HCT116 (cell line): Measurements from ENCODE around the gene SCFD2. TPM values are rescaled to one million over a fixed set of nuclear protein-coding genes. Genes with fewer than 3 reads are reported as not detected.

Source experiments
- ATAC-seq: fragments of 200-7000 bp; cut with Tn5 transposase; 2 replicates; pipeline ENCODE4 v1.9.1; 2020; ENCODE audit warnings: mild to moderate bottlenecking, moderate library complexity
- BruUV-seq: library from RNA; stranded (reverse); fragments of 400-500 nt; replicated peaks from 2 replicates; lab custom pipeline; 2021; lab: Mats Ljungman, UMichigan
- CTCF ChIA-PET: fragments of 300-600 bp; sonication (Branson Sonifier 250); formaldehyde crosslinking; loops from one replicate; lab custom pipeline; 2021; ENCODE audit warnings: antibody characterized with exemption; lab: Charles Lee
- POLR2A ChIA-PET: fragments of 300-600, 350-600 bp; sonication (Branson Sonifier 250); formaldehyde crosslinking; loops from one replicate; lab custom pipeline; 2021; ENCODE audit warnings: antibody characterized with exemption; lab: Charles Lee
- RAD21 ChIA-PET, 2 experiments: fragments of 300-600 bp; sonication (Branson Sonifier 250); formaldehyde crosslinking; loops; one replicate each; lab custom pipeline; 2023; ENCODE audit warnings: low total read pairs in 2 of 2; ENCODE audit not compliant: uncharacterized antibody in 2 of 2, unreplicated experiment in 2 of 2, low non-redundant PET in 1 of 2; lab: Charles Lee
- DNase-seq: peaks from one replicate; pipeline ENCODE4 v3.0.0-alpha.2; 2010; ENCODE audit warnings: low read depth, low spot score
- H2AFZ ChIP-seq: fragments of 200-600 bp; shearing (Covaris generic), sonication (generic); 2 replicates; pipeline ENCODE4 v1.6.1; 2017; ENCODE audit warnings: low read depth, mixed run types, mixed read lengths, antibody characterized with exemption, low read length; ENCODE audit not compliant: poor library complexity, severe bottlenecking
- H3K27ac ChIP-seq: 2 replicates; pipeline ENCODE4 v1.5.1; 2012; ENCODE audit warnings: low read depth, low read length
- H3K27me3 ChIP-seq: fragments of 200-600 bp; sonication (generic); 2 replicates; pipeline ENCODE4 v1.6.1; 2016; ENCODE audit warnings: mixed run types, low read length, mixed read lengths; ENCODE audit not compliant: insufficient read depth
- H3K36me3 ChIP-seq, 2 experiments: fragments of 200-500 bp in 1 of 2; fragments of 200-600 bp in 1 of 2; sonication (Bioruptor generic) in 1 of 2; sonication (generic) in 1 of 2; 2 replicates each; pipeline versions ENCODE4 v1.5.1 to v1.6.1; 2014 to 2016; ENCODE audit warnings: low read length in 2 of 2, inconsistent platforms in 1 of 2, mixed read lengths in 1 of 2, mixed run types in 1 of 2; ENCODE audit not compliant: insufficient read depth in 2 of 2, control insufficient read depth in 1 of 2
- H3K4me1 ChIP-seq, 2 experiments: fragments of 200-600 bp in 1 of 2; sonication (generic) in 1 of 2; 2 replicates each; pipeline versions ENCODE4 v1.5.1 to v1.6.1; 2012 to 2017; ENCODE audit warnings: low read length in 2 of 2, inconsistent platforms in 1 of 2, mild to moderate bottlenecking in 1 of 2, mixed read lengths in 1 of 2, mixed run types in 1 of 2, moderate library complexity in 1 of 2; ENCODE audit not compliant: insufficient read depth in 2 of 2, control insufficient read depth in 1 of 2
- H3K4me2 ChIP-seq: fragments of 200-600 bp; sonication (generic); 2 replicates; pipeline ENCODE4 v1.6.1; 2017; ENCODE audit warnings: mixed run types, low read length, mixed read lengths
- H3K4me3 ChIP-seq, 2 experiments: fragments of 200-600 bp in 1 of 2; sonication (generic) in 1 of 2; replicated peaks in 1 of 2; 2 replicates each; pipeline ENCODE4 v1.5.1; 2011 to 2016; ENCODE audit warnings: low read length in 2 of 2, control low read depth in 1 of 2, low read depth in 1 of 2, mild to moderate bottlenecking in 1 of 2, mixed read lengths in 1 of 2, mixed run types in 1 of 2
- H3K79me2 ChIP-seq: fragments of 200-600 bp; sonication (generic); 2 replicates; pipeline ENCODE4 v1.6.1; 2017; ENCODE audit warnings: mild to moderate bottlenecking, mixed run types, low read length, moderate library complexity, mixed read lengths; ENCODE audit not compliant: insufficient read depth
- H3K9ac ChIP-seq: fragments of 200-600 bp; sonication (generic); 2 replicates; pipeline ENCODE4 v1.6.1; 2016; ENCODE audit warnings: low read length, mixed read lengths
- H3K9me2 ChIP-seq: fragments of 200-600 bp; sonication (generic), shearing (Covaris generic); 2 replicates; pipeline ENCODE4 v1.6.1; 2017; ENCODE audit warnings: mixed run types, mild to moderate bottlenecking, moderate library complexity; ENCODE audit not compliant: insufficient read depth
- H3K9me3 ChIP-seq, 2 experiments: fragments of 200-500 bp in 1 of 2; fragments of 200-600 bp in 1 of 2; sonication (Bioruptor generic) in 1 of 2; sonication (generic) in 1 of 2; 2 replicates each; pipeline ENCODE4 v1.6.1; 2014 to 2017; ENCODE audit warnings: low read length in 2 of 2, mixed read lengths in 2 of 2, inconsistent platforms in 1 of 2, low read depth in 1 of 2, mild to moderate bottlenecking in 1 of 2, mixed run types in 1 of 2, moderate library complexity in 1 of 2; ENCODE audit not compliant: control insufficient read depth in 1 of 2, insufficient read depth in 1 of 2
- H4K20me1 ChIP-seq: fragments of 200-600 bp; sonication (generic), shearing (Covaris generic); 2 replicates; pipeline ENCODE4 v1.6.1; 2017; ENCODE audit warnings: mixed run types, mild to moderate bottlenecking, moderate library complexity; ENCODE audit not compliant: insufficient read depth
- CBX3 ChIP-seq: IDR thresholded peaks from 2 replicates; pipeline ENCODE4 v1.6.1; 2012; ENCODE audit warnings: low read depth
- CEBPB ChIP-seq: IDR thresholded peaks from 2 replicates; pipeline ENCODE4 v1.6.1; 2012; ENCODE audit warnings: low read depth
- POLR2AphosphoS5 ChIP-seq: IDR thresholded peaks from 2 replicates; pipeline ENCODE4 v1.6.1; 2011; ENCODE audit warnings: mild to moderate bottlenecking, low read depth, low read length, moderate library complexity
- RAD21 ChIP-seq: IDR thresholded peaks from 2 replicates; pipeline ENCODE4 v1.6.1; 2012; ENCODE audit warnings: low read depth, mild to moderate bottlenecking
- SIN3A ChIP-seq: IDR thresholded peaks from 2 replicates; pipeline ENCODE4 v1.6.1; 2012; ENCODE audit warnings: low read depth
- SRF ChIP-seq: IDR thresholded peaks from 2 replicates; pipeline ENCODE4 v1.6.1; 2012; ENCODE audit warnings: low read depth
- TCF7L2 ChIP-seq: IDR thresholded peaks from 2 replicates; pipeline ENCODE4 v1.7.0; 2011; ENCODE audit warnings: borderline replicate concordance, inconsistent platforms; ENCODE audit not compliant: insufficient read depth, insufficient read length; ENCODE audit errors: extremely low read depth
- ZFX ChIP-seq: fragments of 450-650 bp; IDR thresholded peaks from 2 replicates; pipeline ENCODE4 v1.6.1; 2017
- intact Hi-C: fragments of 100-400 bp; cut with micrococcal nuclease; formaldehyde crosslinking; loops from 2 replicates; pipeline ENCODE4 v1.10.0; 2022
- total RNA-seq: library from RNA; stranded (reverse); gene quantifications from one replicate; pipeline ENCODE4 v1.2.1, GENCODE V29; 2021; ENCODE audit not compliant: unreplicated experiment
- TF ChIP-seq, protein P1 (sequence below): IDR thresholded peaks from 2 replicates; pipeline ENCODE4 v1.6.1; 2012
- TF ChIP-seq, protein P2 (sequence below): IDR thresholded peaks from 2 replicates; pipeline ENCODE4 v1.6.1; 2012; ENCODE audit warnings: low read depth
- TF ChIP-seq, protein P3 (sequence below): IDR thresholded peaks from 2 replicates; pipeline ENCODE4 v1.6.1; 2012

Gene SCFD2
- total RNA-seq, 1 experiment from 2014 or later, result 13.6 TPM

DNA sequence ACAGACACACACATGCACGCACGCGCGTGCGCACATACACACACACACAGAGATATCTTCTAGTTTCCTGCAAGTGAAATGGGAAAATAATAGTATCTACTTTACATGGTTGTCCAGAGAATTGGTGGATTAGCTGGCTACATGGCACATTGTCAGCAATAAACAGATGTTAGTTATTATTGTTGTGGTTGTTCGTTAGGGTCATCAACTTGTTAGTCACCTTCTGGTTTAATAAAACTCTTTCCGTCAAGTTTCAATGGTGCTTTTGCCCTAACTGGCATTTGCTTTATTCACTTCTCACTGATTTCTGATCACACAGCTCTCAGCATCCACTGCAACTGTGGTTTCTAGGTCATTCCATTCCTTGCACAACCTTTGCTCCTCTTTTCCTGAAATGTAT is 529.2 kb downstream of the SCFD2 start:
- H3K4me1 ChIP-seq, result peaks cover 6 to 14% of the 10 kb centered on the region in 2 experiments; a peak in 2 of 4 replicates
- H4K20me1 ChIP-seq, result no peaks in the 10 kb centered on the region; the same call in 1 of the 2 replicates
- H3K4me2 ChIP-seq, result no peak overlapping the region
- no peaks in the 10 kb centered on the region for H3K9me2 ChIP-seq
- POLR2A ChIA-PET, result no interaction called here
- no peaks in the 10 kb centered on the region for H3K36me3 ChIP-seq
- no peak for ATAC-seq
- TF ChIP-seq, protein P1, sequence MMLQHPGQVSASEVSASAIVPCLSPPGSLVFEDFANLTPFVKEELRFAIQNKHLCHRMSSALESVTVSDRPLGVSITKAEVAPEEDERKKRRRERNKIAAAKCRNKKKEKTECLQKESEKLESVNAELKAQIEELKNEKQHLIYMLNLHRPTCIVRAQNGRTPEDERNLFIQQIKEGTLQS, result no peak
- TF ChIP-seq SIN3A (no peak), CEBPB (no peak), ZFX (no peak), RAD21 (no peak)
- TF ChIP-seq, protein P2, sequence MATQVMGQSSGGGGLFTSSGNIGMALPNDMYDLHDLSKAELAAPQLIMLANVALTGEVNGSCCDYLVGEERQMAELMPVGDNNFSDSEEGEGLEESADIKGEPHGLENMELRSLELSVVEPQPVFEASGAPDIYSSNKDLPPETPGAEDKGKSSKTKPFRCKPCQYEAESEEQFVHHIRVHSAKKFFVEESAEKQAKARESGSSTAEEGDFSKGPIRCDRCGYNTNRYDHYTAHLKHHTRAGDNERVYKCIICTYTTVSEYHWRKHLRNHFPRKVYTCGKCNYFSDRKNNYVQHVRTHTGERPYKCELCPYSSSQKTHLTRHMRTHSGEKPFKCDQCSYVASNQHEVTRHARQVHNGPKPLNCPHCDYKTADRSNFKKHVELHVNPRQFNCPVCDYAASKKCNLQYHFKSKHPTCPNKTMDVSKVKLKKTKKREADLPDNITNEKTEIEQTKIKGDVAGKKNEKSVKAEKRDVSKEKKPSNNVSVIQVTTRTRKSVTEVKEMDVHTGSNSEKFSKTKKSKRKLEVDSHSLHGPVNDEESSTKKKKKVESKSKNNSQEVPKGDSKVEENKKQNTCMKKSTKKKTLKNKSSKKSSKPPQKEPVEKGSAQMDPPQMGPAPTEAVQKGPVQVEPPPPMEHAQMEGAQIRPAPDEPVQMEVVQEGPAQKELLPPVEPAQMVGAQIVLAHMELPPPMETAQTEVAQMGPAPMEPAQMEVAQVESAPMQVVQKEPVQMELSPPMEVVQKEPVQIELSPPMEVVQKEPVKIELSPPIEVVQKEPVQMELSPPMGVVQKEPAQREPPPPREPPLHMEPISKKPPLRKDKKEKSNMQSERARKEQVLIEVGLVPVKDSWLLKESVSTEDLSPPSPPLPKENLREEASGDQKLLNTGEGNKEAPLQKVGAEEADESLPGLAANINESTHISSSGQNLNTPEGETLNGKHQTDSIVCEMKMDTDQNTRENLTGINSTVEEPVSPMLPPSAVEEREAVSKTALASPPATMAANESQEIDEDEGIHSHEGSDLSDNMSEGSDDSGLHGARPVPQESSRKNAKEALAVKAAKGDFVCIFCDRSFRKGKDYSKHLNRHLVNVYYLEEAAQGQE, result no peak
- TF ChIP-seq, all 23 proteins: peak for 0
- no peaks in the 10 kb centered on the region for H3K9me3 ChIP-seq
- ChIA-PET RAD21 (no interaction called here), CTCF (no interaction called here)
- DNase-seq, result no peak
- H3K27ac ChIP-seq, result no peak overlapping the region
- H3K27me3 ChIP-seq, result no peaks in the 10 kb centered on the region
- H3K4me3 ChIP-seq, result no peak overlapping the region
- no peaks in the 10 kb centered on the region for H3K79me2 ChIP-seq
- BruUV-seq, result no TSS peak
- H3K9ac ChIP-seq, result no peak overlapping the region
- no peak overlapping the region for H2AFZ ChIP-seq
- intact Hi-C loops, result no loop called here

DNA sequence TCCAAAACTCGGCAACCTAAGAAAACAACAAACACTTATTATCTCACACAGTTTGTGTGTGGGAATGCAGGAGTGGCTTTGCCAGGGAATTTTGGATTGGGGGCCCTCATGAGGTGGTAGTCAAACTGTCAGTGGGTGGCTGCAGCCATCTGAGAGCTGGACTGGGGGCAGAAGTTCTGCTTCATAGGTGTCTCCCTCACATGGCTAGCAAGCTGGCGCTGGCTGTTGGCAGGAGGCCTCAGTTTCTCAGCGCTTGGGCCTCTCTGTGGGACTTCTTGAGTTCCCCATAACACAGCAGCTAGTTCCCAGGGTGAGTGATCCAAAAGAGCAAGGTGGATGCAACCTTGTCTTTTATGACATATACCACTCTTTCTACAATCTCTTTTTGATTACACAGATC is 529.7 kb downstream of the SCFD2 start:
- no peak for ATAC-seq
- Histone ChIP-seq H3K27ac (no peak overlapping the region), H3K9me3 (no peaks in the 10 kb centered on the region), H2AFZ (no peak overlapping the region), H3K36me3 (no peaks in the 10 kb centered on the region), H3K27me3 (no peaks in the 10 kb centered on the region), H3K4me3 (no peak overlapping the region), H3K4me2 (no peak overlapping the region), H3K9me2 (no peaks in the 10 kb centered on the region), H3K79me2 (no peaks in the 10 kb centered on the region), H3K9ac (no peak overlapping the region), H3K4me1 (peaks cover 6 to 14% of the 10 kb centered on the region in 2 experiments; a peak in 2 of 4 replicates), H4K20me1 (no peaks in the 10 kb centered on the region; the same call in 1 of the 2 replicates)
- RAD21 ChIA-PET, result no interaction called here
- CTCF ChIA-PET, result no interaction called here
- intact Hi-C loops, result no loop called here
- no TSS peak for BruUV-seq
- no peak for DNase-seq
- POLR2A ChIA-PET, result no interaction called here
- TF ChIP-seq CBX3, result no peak
- TF ChIP-seq, protein P2, result no peak
- no peak for TF ChIP-seq SRF
- TF ChIP-seq, protein P3, sequence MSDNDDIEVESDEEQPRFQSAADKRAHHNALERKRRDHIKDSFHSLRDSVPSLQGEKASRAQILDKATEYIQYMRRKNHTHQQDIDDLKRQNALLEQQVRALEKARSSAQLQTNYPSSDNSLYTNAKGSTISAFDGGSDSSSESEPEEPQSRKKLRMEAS, result no peak
- TF ChIP-seq TCF7L2, result no peak
- TF ChIP-seq POLR2AphosphoS5, result no peak
